Retinal pigment epithelial cell (primary cell): ENCODE data around the gene KIF25.

Experiments used
- DNase-seq: peaks from one replicate; pipeline ENCODE4 v3.0.0-alpha.2; 2010; ENCODE audit warnings: low read depth
- H3K4me3 ChIP-seq: 2 replicates; pipeline ENCODE4 v1.5.1; 2011; ENCODE audit warnings: mild to moderate bottlenecking, low read length, control low read depth, moderate library complexity
- TF ChIP-seq, protein P1 (sequence below): conservative IDR thresholded peaks from 2 replicates; pipeline ENCODE4 v1.5.1; 2011; ENCODE audit warnings: low read depth, low read length, control low read depth, inconsistent platforms

Gene KIF25

GRCh38 chr6:168016721-168017525 lies 19.5 kb downstream of the KIF25 start:
- no peak overlapping the region for H3K4me3 ChIP-seq
- TF ChIP-seq, protein P1, sequence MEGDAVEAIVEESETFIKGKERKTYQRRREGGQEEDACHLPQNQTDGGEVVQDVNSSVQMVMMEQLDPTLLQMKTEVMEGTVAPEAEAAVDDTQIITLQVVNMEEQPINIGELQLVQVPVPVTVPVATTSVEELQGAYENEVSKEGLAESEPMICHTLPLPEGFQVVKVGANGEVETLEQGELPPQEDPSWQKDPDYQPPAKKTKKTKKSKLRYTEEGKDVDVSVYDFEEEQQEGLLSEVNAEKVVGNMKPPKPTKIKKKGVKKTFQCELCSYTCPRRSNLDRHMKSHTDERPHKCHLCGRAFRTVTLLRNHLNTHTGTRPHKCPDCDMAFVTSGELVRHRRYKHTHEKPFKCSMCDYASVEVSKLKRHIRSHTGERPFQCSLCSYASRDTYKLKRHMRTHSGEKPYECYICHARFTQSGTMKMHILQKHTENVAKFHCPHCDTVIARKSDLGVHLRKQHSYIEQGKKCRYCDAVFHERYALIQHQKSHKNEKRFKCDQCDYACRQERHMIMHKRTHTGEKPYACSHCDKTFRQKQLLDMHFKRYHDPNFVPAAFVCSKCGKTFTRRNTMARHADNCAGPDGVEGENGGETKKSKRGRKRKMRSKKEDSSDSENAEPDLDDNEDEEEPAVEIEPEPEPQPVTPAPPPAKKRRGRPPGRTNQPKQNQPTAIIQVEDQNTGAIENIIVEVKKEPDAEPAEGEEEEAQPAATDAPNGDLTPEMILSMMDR: no peak

GRCh38 chr6:168017629-168018028 lies 20.2 kb downstream of the KIF25 start:
- TF ChIP-seq, protein P1: no peak
- no peak overlapping the region for H3K4me3 ChIP-seq
- no peak for DNase-seq

More at GRCh38 chr6:168016721-168017525, 19.5 kb downstream of the KIF25 start:
- no peak for DNase-seq

- TF ChIP-seq, protein P1: no peak
- no peak overlapping the region for H3K4me3 ChIP-seq
- DNase-seq: no peak
Measured at GRCh38 chr6:168018664-168019063, 21.2 kb downstream of the KIF25 start.

DNA sequence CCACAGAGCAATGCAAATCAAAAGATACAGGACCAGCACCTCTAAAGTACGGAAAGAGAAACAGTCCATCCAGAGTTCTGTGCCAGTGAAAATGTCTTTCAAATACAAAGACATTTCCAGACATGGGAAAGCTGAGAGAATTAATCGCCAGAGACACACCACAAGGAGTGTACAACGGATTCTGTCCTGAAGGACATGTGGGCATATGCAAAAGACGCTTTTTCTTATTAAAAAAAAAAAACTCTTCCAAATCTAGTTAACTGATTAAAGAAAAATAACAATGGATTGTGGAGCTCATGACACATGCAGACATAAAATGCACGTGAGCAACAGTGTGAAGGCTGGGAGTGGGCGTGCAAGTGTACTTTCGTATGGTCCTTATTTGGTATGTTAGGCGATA lies 22.8 kb downstream of the KIF25 start:
- TF ChIP-seq, protein P1: no peak
- DNase-seq: no peak
- no peak overlapping the region for H3K4me3 ChIP-seq

DNA sequence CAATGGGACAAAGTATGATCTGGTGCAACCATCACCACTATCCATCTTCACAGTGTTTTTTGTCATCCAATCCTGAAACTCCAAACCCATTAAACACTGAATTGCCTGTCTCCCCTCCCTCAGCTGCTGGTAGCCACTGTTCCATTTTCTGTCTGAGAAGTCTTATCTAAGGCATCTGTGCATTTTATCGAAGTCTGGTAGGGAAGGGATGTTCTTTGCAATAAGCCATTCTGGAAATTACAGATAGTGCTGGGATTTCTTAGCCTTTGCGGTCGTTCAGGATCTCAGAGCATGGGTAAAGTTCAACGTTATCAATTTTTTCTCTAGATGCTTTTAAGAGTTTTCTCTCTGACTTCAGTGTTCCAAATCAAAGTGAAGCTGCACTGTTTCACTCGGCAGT lies 24.1 kb downstream of the KIF25 start:
- DNase-seq: no peak
- no peak overlapping the region for H3K4me3 ChIP-seq
- TF ChIP-seq, protein P1: no peak

DNA sequence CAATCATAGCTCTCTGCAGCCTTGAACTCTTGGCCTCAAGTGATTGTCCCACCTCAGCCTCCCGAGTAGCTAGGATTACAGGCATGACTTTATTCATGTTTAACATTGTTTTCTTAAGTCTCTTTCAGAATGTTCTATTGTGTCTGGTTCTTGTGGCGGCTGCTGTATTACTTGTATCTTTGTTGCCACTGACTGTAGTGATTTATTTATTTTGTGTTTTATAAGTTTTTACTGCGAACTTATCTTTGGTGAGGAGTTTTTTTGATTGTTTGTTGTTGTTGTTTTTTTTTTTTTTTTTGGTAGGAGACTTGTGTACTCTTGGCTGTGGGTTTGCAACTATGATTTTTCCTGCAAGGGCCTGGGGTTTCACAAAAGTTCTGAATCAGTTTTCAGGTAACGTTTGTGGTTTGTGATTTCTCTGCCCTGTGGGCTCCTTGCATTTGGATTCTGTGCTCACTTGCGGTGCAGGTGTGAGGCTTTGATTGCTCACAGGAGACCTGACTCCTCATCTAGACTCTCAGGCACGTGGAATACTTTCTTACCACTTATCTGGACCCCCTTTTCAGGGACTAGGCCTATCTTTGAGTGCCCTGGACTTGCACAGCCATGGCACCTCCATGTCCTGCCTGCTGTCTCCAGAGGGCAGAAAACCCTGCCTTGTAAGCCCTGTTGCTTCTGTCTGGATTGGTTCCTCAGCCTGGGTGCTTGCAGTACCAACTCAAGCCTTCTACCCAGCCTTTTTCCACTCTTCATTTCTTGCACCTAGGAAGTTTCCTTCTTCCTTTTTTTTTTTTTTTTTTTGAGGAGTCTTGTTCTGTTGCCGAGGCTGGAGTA lies 25.2 kb downstream of the KIF25 start:
- no peak for DNase-seq
- TF ChIP-seq, protein P1: no peak
- no peak overlapping the region for H3K4me3 ChIP-seq
